Endodermal cell (in vitro differentiated cells): ENCODE results near the gene RHEB. TPM values are rescaled to one million over a fixed set of nuclear protein-coding genes. Genes with fewer than 3 reads are reported as not detected.
"Not testable (repeated sequence)": the region's sequence is repeated elsewhere in the genome, so short reads cannot be mapped to it uniquely, and the experiment has no call there.

Source experiments
- DNase-seq: peaks from one replicate; pipeline ENCODE4 v3.0.0-alpha.2; 2017
- H3K27ac ChIP-seq: 2 replicates; pipeline ENCODE4 v1.5.1; 2013; ENCODE audit warnings: mild to moderate bottlenecking, low read depth, low read length, moderate library complexity
- H3K27me3 ChIP-seq: 2 replicates; pipeline ENCODE4 v1.6.1; 2013; ENCODE audit warnings: mild to moderate bottlenecking, low read length, moderate library complexity; ENCODE audit not compliant: insufficient read depth, control insufficient read depth, poor library complexity, severe bottlenecking
- H3K36me3 ChIP-seq: 2 replicates; pipeline ENCODE4 v1.7.0; 2013; ENCODE audit warnings: mild to moderate bottlenecking, low read length, moderate library complexity; ENCODE audit not compliant: control insufficient read depth, insufficient read depth
- H3K4me1 ChIP-seq: one replicate; pipeline ENCODE4 v1.7.0; 2013; ENCODE audit warnings: low read length; ENCODE audit not compliant: control insufficient read depth, insufficient read depth
- H3K4me3 ChIP-seq: 2 replicates; pipeline ENCODE4 v1.5.1; 2013; ENCODE audit warnings: mild to moderate bottlenecking, low read length, moderate library complexity
- H3K9ac ChIP-seq: 2 replicates; pipeline ENCODE4 v1.6.1; 2013; ENCODE audit warnings: mild to moderate bottlenecking, low read length, moderate library complexity; ENCODE audit not compliant: poor library complexity, severe bottlenecking; ENCODE audit errors: extremely low read depth
- H3K9me3 ChIP-seq: 2 replicates; pipeline ENCODE4 v1.6.1; 2013; ENCODE audit warnings: mild to moderate bottlenecking, low read length, moderate library complexity; ENCODE audit not compliant: control insufficient read depth
- H3K27ac Mint-ChIP-seq: 2 replicates; pipeline ENCODE4 v1.8.0; 2020; ENCODE audit warnings: mixed read lengths
- H3K27me3 Mint-ChIP-seq: 2 replicates; pipeline ENCODE4 v1.8.0; 2021; ENCODE audit warnings: mild to moderate bottlenecking, mixed read lengths; ENCODE audit not compliant: insufficient read depth
- H3K36me3 Mint-ChIP-seq: 2 replicates; pipeline ENCODE4 v1.8.0; 2020; ENCODE audit warnings: low read depth, mixed read lengths
- H3K4me1 Mint-ChIP-seq: 2 replicates; pipeline ENCODE4 v1.8.0; 2020; ENCODE audit warnings: mixed read lengths
- H3K4me3 Mint-ChIP-seq: 2 replicates; pipeline ENCODE4 v1.8.0; 2020; ENCODE audit warnings: mild to moderate bottlenecking, moderate library complexity, mixed read lengths
- H3K9me3 Mint-ChIP-seq: 2 replicates; pipeline ENCODE4 v1.8.0; 2020; ENCODE audit warnings: mild to moderate bottlenecking, mixed read lengths
- WGBS, 2 experiments: methylation state at CpG; one replicate each; pipeline versions ENCODE4 v1.1.5 to v1.1.7; 2013; ENCODE audit warnings: missing lambda C conversion rate in 2 of 2, mixed read lengths in 1 of 2; ENCODE audit not compliant: insufficient coverage in 1 of 2, insufficient read length in 1 of 2; 5-methylcytosine and 5-hydroxymethylcytosine counted together
- total RNA-seq, 2 donors: library from RNA; stranded (reverse); fragmentation: NEBNext Ultra II Directional in 1 of 2; extraction: Animal tissue kit (Norgen Biotek cat#: 25700) in 1 of 2; gene quantifications; 2 replicates in 1 of 2; 3 replicates in 1 of 2; pipeline ENCODE4 v1.2.1, GENCODE V29; 2021
- TF ChIP-seq, protein P1 (sequence below): fragments of 200-600 bp; sonication (generic); conservative IDR thresholded peaks from 2 replicates; pipeline ENCODE4 v1.5.0; 2021; ENCODE audit warnings: antibody characterized with exemption, mild to moderate bottlenecking

Gene RHEB
- total RNA-seq, 2 donors from 2014 or later = 108 to 113 TPM

DNA sequence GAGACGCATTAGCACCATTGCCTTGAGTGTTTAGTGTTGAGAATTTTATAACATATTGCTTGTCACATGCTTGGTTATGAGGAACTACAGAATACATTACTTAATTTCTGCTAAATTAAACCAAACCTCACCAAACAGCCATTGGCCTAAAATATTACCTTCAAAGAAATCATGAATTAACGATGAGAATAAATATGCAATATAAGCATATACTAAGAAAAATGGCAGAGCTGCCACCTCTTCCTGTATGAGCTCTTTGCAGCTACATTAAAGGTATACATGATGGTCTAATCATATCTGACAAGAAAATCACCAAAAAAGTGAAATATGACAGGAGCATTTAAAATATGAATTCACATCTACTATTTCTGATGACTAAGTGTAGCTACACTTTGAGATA is 5.2 kb upstream of the RHEB start:
- peaks cover 13% of the 10 kb centered on the region for H3K27me3 Mint-ChIP-seq
- 81% methylated on average over 2 of the region's 2 CpGs; no CpG with 5 or more reads in 1 of the 2 experiments for WGBS, 2 experiments
- DNase-seq = no peak

DNA sequence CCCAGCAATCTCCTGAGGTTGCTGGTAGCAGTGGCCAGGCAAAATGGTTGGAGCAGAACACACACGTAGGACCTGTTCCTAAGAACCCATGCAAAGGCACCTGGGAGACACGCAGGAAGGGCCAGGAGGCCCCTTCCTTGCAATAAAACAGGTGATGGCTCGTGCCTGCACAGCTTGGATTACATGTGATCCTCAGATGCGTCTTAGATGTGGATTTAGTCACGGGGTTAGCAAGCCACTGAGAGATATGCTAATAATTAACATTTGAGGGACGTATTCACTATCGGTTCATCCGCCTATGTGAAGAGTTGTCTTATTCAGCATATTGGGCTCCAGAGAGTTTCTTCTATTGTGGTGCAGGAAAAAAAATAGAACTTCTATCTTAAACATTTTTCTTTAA is 4.6 kb upstream of the RHEB start:
- Histone ChIP-seq H3K4me1 (no peaks in the 10 kb centered on the region), H3K9me3 (no peaks in the 10 kb centered on the region)

More for the DNA sequence above, 5.2 kb upstream of the RHEB start:
- no peaks in the 10 kb centered on the region for H3K36me3 Mint-ChIP-seq
- no peak overlapping the region for H3K9ac ChIP-seq
- no peaks in the 10 kb centered on the region for H3K4me1 Mint-ChIP-seq
- no peaks in the 10 kb centered on the region for H3K27me3 ChIP-seq
- peaks cover 10% of the 10 kb centered on the region for H3K9me3 Mint-ChIP-seq
- H3K27ac Mint-ChIP-seq = no peak overlapping the region
- no peak overlapping the region for H3K4me3 Mint-ChIP-seq
- H3K36me3 ChIP-seq = no peaks in the 10 kb centered on the region
- TF ChIP-seq, protein P1, sequence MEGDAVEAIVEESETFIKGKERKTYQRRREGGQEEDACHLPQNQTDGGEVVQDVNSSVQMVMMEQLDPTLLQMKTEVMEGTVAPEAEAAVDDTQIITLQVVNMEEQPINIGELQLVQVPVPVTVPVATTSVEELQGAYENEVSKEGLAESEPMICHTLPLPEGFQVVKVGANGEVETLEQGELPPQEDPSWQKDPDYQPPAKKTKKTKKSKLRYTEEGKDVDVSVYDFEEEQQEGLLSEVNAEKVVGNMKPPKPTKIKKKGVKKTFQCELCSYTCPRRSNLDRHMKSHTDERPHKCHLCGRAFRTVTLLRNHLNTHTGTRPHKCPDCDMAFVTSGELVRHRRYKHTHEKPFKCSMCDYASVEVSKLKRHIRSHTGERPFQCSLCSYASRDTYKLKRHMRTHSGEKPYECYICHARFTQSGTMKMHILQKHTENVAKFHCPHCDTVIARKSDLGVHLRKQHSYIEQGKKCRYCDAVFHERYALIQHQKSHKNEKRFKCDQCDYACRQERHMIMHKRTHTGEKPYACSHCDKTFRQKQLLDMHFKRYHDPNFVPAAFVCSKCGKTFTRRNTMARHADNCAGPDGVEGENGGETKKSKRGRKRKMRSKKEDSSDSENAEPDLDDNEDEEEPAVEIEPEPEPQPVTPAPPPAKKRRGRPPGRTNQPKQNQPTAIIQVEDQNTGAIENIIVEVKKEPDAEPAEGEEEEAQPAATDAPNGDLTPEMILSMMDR = no peak
- H3K4me3 ChIP-seq = no peak overlapping the region
- peaks cover 1% of the 10 kb centered on the region for H3K9me3 ChIP-seq
- H3K4me1 ChIP-seq = no peaks in the 10 kb centered on the region
- no peak overlapping the region for H3K27ac ChIP-seq

DNA sequence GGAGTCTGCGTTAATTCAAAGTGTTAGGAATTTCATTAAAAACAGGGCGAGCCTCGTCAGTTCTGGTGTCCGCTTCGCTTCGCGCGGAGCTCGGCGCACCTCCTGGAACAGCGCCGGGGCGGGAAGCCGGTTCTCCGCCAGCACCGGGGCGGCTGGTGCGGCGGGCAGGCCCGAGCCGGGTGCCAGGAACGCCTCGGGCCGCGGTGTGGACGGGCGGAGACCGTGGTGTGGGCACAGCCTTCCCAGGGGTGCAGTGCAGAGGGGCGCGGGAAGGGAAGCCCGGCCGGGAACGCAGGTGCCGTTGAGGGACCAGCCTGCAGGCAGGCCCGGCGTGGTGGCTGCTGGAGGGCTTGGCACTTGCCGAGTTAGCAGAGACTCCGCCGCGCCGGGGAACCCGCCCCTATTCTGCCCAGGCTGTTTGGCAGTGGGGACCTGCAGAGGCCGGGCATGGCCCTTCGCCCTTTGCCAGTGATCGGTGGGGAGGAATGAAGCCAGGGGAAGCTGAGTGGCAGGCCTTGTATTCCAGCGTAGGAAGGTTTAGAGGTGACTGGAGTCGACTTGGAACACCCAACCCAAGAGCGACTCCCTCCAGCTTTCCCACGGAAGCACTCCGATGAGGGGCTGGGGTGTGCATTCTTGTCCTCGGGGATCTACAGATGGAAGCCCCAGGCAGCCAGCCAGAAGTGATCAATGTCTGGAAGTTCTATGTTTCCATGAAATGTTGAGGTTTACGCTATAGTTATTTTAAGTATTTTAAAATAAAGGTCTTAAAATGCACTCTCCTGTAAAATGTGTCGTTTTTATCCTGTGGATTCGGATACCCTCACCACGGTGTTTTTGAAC is 945 bp upstream of the RHEB start:
- Mint-ChIP-seq H3K27me3 (peaks cover 13% of the 10 kb centered on the region), H3K4me3 (peak overlapping the region; percentile 84), H3K9me3 (no peaks in the 10 kb centered on the region), H3K27ac (peak overlapping the region; percentile 95), H3K36me3 (no peaks in the 10 kb centered on the region), H3K4me1 (peaks cover 15% of the 10 kb centered on the region)
- Histone ChIP-seq H3K36me3 (no peaks in the 10 kb centered on the region), H3K4me3 (peak overlapping the region; percentile 65), H3K4me1 (no peaks in the 10 kb centered on the region), H3K9me3 (no peaks in the 10 kb centered on the region), H3K27ac (peak overlapping the region; percentile 47), H3K27me3 (no peaks in the 10 kb centered on the region), H3K9ac (no peak overlapping the region)
- TF ChIP-seq, protein P1 = no peak
- DNase-seq = no peak
- 94 to 96% methylated on average over 32 to 55 of the region's 55 CpGs for WGBS, 2 experiments

More for the DNA sequence above, 4.6 kb upstream of the RHEB start:
- H3K27ac ChIP-seq = no peak overlapping the region
- peaks cover 8% of the 10 kb centered on the region for H3K9me3 Mint-ChIP-seq
- no peaks in the 10 kb centered on the region for H3K36me3 Mint-ChIP-seq
- no peak overlapping the region for H3K9ac ChIP-seq
- no peaks in the 10 kb centered on the region for H3K4me1 Mint-ChIP-seq
- TF ChIP-seq, protein P1 = no peak
- H3K36me3 ChIP-seq = no peaks in the 10 kb centered on the region
- no peak for DNase-seq
- H3K27ac Mint-ChIP-seq = no peak overlapping the region
- WGBS, 2 experiments = 94 to 96% methylated on average over 8 of the region's 8 CpGs
- H3K27me3 ChIP-seq = no peaks in the 10 kb centered on the region
- H3K4me3 Mint-ChIP-seq = no peak overlapping the region
- H3K27me3 Mint-ChIP-seq = peaks cover 13% of the 10 kb centered on the region
- no peak overlapping the region for H3K4me3 ChIP-seq

DNA sequence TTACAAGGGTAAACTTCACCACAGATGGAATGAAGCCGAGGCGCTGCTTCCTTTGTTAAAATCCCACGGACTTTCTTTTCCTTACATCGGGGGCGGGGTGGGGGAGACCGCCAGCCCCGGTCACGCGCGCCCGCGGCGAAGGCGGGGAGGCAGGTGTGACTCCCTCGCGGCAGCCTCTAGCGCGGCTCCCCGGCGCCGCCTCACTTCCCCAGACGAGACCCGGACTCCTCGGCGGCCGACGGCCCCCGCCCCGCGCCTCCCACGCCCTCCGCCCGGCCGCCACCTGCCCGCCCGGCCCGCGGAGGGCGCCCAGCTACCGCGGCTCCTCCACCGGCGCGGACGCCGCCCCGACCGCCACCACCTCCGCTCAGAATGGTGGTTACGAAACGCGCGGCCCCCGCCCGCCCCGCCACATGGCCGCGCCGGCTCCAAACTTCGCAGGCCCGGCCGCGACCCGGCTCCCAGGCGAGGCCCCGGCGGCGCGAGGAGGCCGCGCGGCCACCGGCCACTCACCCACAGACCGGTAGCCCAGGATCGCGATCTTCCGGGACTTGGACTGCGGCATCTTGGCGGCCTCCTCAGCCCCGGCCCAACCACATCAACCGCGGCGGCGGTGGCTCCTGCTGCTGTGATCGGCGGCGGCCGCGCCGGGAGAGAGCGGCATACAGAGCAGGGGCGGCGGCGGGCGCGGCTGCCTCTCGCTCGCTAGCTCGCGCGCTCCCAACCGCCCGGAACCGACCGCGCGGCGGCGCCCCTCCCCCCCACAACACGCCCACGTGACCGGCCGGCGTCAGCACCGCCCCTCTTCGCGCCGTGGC is 539 bp downstream of the RHEB start:
- H3K36me3 ChIP-seq, H3K36me3 Mint-ChIP-seq, H3K4me1 ChIP-seq, H3K9me3 ChIP-seq, H3K9me3 Mint-ChIP-seq, H3K27me3 ChIP-seq: not testable (repeated sequence)
- DNase-seq = peak; percentile 69
- Mint-ChIP-seq H3K4me3 (peak overlapping the region; percentile 84), H3K27me3 (peaks cover 13% of the 10 kb centered on the region), H3K4me1 (peaks cover 15% of the 10 kb centered on the region), H3K27ac (peak overlapping the region; percentile 98)
- H3K9ac ChIP-seq = peak overlapping the region; percentile 93
- peak overlapping the region; percentile 97 for H3K4me3 ChIP-seq
- WGBS, 2 experiments = 0 to 1% methylated on average over 14 to 96 of the region's 118 CpGs
- peak overlapping the region; percentile 93 for H3K27ac ChIP-seq
